Right lobe of liver (tissue), 6 donors: ENCODE results near the gene DIAPH2. TPM values are rescaled to one million over a fixed set of nuclear protein-coding genes. Genes with fewer than 3 reads are reported as not detected.

ENCODE experiments used
- ATAC-seq, 4 donors: fragments of 200-7000 bp; cut with Tn5 transposase; one replicate each; pipeline ENCODE4 v1.9.1; 2020; ENCODE audit warnings: mild to moderate bottlenecking in 4 of 4, moderate library complexity in 4 of 4
- DNase-seq, 3 donors: peaks; one replicate each; pipeline ENCODE4 v3.0.0-alpha.2; 2020
- H3K27ac ChIP-seq, 3 donors: fragments of 200-600 bp; one replicate each; pipeline ENCODE4 v1.8.0; 2022
- H3K27me3 ChIP-seq, 2 donors: fragments of 200-600 bp; one replicate each; pipeline ENCODE4 v1.8.0; 2022
- H3K36me3 ChIP-seq, 4 donors: fragments of 200-600 bp; sonication (generic) in 1 of 4; one replicate each; pipeline versions ENCODE4 v1.5.1 to v1.8.0; 2017 to 2022; ENCODE audit warnings: control low read depth in 1 of 4
- H3K4me1 ChIP-seq, 4 donors: fragments of 200-600 bp; sonication (generic) in 1 of 4; one replicate each; pipeline versions ENCODE4 v1.5.1 to v1.8.0; 2017 to 2022; ENCODE audit warnings: control low read depth in 1 of 4
- H3K4me3 ChIP-seq, 3 donors: fragments of 200-600 bp; one replicate each; pipeline ENCODE4 v1.8.0; 2022
- H3K9me3 ChIP-seq, 4 donors: fragments of 200-600 bp; sonication (generic) in 1 of 4; one replicate each; pipeline versions ENCODE4 v1.5.1 to v1.8.0; 2017 to 2022; ENCODE audit warnings: control low read depth in 1 of 4
- POLR2A ChIP-seq: fragments of 450-650 bp; IDR thresholded peaks from one replicate; pipeline ENCODE4 v1.6.1; 2017; ENCODE audit warnings: antibody characterized with exemption, mild to moderate bottlenecking
- WGBS: methylation state at CpG from one replicate; pipeline ENCODE4 v1.1.6; 2018; ENCODE audit warnings: low coverage, low lambda C conversion rate; ENCODE audit not compliant: insufficient coverage; ENCODE audit errors: missing lambda C conversion rate; 5-methylcytosine and 5-hydroxymethylcytosine counted together
- intact Hi-C, 2 donors: fragments of 100-400 bp; cut with DNase I; formaldehyde crosslinking; loops; one replicate each; pipeline versions ENCODE4 v1.11.2 to v1.14.1; 2022
- total RNA-seq, 6 experiments: library from RNA; depleted of rRNA in 2 of 6; stranded (reverse); fragments of >200 nt in 2 of 6; fragmentation: NEBNext Ultra II Directional in 3 of 6; extraction: Animal tissue kit (Norgen Biotek cat#: 25700) in 3 of 6; gene quantifications; one replicate each; pipeline versions ENCODE4 v1.1.0 to v1.2.4, GENCODE V29; 2016 to 2023
- TF ChIP-seq, protein P1 (sequence below), 4 donors: fragments of 200-600 bp in 3 of 4; fragments of 450-650 bp in 1 of 4; IDR thresholded peaks; one replicate each; pipeline versions ENCODE4 v1.5.1 to v1.8.0; 2016 to 2022; ENCODE audit warnings: antibody characterized with exemption in 4 of 4, mild to moderate bottlenecking in 2 of 4
- donor health status: DM: no; HTN: yes; CAD: no.
- donor health status: DM: no; HTN: no; CAD: no.
- donor health status: DM: no; HTN: no; CAD: no.
- donor health status: DM: no; HTN: yes; CAD: no.
- donor health status: DM: no; HTN: yes; CAD: no.

The DIAPH2 gene
- total RNA-seq, 6 experiments from 2014 or later = 10.6 to 20.0 (median 16.4) TPM

DNA sequence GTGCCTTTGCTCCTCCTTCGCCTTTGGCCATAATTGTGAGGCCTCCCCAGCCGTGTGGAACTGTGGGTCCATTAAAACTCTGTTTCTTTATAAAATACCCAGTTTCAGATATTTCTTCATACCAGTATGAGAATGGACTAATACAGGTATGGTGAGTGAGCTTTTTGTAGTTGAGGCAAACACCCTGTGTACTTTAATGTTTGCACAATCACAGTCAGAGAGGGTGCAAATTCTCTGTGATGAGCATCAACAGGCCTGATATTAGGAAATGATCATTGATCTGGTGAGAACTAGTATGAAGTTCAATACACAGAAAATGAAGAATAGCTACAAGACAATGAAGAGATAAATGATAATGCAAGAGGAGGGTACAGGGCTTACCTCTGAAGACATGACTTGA lies 943.7 kb downstream of the DIAPH2 start:
- Histone ChIP-seq H3K36me3 (no peaks in the 10 kb centered on the region), H3K27ac (peak overlapping the region in 1 of 3 donors; percentile 11), H3K4me1 (peaks cover 0 to 6% (median 0%) of the 10 kb centered on the region in 4 donors), H3K4me3 (no peak overlapping the region), H3K27me3 (peaks cover 0 to 3% of the 10 kb centered on the region in 2 donors), H3K9me3 (no peaks in the 10 kb centered on the region)
- TF ChIP-seq POLR2A = no peak
- TF ChIP-seq, protein P1, sequence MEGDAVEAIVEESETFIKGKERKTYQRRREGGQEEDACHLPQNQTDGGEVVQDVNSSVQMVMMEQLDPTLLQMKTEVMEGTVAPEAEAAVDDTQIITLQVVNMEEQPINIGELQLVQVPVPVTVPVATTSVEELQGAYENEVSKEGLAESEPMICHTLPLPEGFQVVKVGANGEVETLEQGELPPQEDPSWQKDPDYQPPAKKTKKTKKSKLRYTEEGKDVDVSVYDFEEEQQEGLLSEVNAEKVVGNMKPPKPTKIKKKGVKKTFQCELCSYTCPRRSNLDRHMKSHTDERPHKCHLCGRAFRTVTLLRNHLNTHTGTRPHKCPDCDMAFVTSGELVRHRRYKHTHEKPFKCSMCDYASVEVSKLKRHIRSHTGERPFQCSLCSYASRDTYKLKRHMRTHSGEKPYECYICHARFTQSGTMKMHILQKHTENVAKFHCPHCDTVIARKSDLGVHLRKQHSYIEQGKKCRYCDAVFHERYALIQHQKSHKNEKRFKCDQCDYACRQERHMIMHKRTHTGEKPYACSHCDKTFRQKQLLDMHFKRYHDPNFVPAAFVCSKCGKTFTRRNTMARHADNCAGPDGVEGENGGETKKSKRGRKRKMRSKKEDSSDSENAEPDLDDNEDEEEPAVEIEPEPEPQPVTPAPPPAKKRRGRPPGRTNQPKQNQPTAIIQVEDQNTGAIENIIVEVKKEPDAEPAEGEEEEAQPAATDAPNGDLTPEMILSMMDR (IDR thresholded peaks at IDR 0.05) = no peak
- WGBS = 35% methylated on average over 2 of the region's 2 CpGs
- DNase-seq = no peak
- intact Hi-C loops = no loop called here
- ATAC-seq = peak; percentile 21 to 87 (median 71)

DNA sequence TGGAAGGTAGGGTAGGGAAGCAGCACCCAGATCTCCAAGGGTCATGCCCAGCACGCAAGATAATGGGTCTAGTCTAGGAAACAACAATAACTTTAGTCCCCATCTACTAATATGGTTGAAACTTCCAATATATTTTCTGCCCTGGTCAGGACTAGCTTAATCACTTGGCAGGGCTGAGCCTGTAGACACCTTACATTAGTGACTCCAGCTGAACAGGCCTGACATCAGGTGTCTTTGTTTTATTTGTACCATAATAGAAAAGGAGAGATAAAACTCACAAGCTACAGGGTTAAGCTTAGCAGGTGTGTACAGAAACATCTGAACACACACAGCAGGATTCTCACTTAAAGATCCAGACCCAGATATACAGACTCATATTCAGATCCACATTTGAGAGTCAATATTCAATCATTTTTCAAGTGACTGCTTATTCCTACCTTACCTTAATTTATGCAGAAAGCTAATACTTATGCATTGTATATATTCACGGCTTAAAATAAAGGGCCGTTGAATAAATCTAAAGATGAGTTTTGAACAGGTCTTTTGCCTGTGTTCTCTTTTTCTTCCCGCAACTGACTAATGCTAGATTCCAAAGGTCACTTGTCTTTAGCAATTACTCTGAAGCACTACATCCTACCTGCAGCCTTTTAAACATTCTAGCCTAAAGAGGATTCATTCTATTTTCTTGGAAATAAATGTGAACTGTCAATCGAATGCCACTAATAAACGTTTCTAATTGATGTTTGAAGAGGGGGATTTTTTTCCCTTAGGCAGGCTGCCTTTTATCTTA lies 944.4 kb downstream of the DIAPH2 start:
- Histone ChIP-seq H3K27me3 (peaks cover 0 to 3% of the 10 kb centered on the region in 2 donors), H3K36me3 (no peaks in the 10 kb centered on the region), H3K4me1 (peaks cover 0 to 6% (median 0%) of the 10 kb centered on the region in 4 donors), H3K27ac (peak overlapping the region; percentile 11 to 28 (median 14)), H3K4me3 (no peak overlapping the region), H3K9me3 (no peaks in the 10 kb centered on the region)
- WGBS = 30% methylated on average over 6 of the region's 6 CpGs
- intact Hi-C loops = no loop called here
- no peak for TF ChIP-seq POLR2A
- TF ChIP-seq, protein P1 (IDR thresholded peaks at IDR 0.05) = no peak
- ATAC-seq (peak; percentile 75 to 83 (median 79)), DNase-seq (no peak)

- H3K4me1 ChIP-seq = peaks cover 0 to 6% (median 0%) of the 10 kb centered on the region in 4 donors
- DNase-seq = no peak
- H3K27ac ChIP-seq = peak overlapping the region in 2 of 3 donors; percentile 11 to 14
- peak; percentile 46 to 66 (median 54) for ATAC-seq
- peaks cover 0 to 3% of the 10 kb centered on the region in 2 donors for H3K27me3 ChIP-seq
- H3K36me3 ChIP-seq = no peaks in the 10 kb centered on the region
- no peak overlapping the region for H3K4me3 ChIP-seq
- intact Hi-C loops = no loop called here
- H3K9me3 ChIP-seq = no peaks in the 10 kb centered on the region
- TF ChIP-seq, protein P1 (IDR thresholded peaks at IDR 0.05) = no peak
- no peak for TF ChIP-seq POLR2A
Measured at GRCh38 chrX:97629597-97629985, 944.9 kb downstream of the DIAPH2 start.

GRCh38 chrX:97633798-97634197 lies 949.2 kb downstream of the DIAPH2 start:
- intact Hi-C loops = no loop called here
- no peak overlapping the region for H3K27ac ChIP-seq
- H3K4me3 ChIP-seq = no peak overlapping the region
- H3K9me3 ChIP-seq = no peaks in the 10 kb centered on the region
- H3K36me3 ChIP-seq = no peaks in the 10 kb centered on the region
- ATAC-seq (peak in 3 of 4 donors; percentile 41 to 46 (median 46)), DNase-seq (no peak)
- no peaks in the 10 kb centered on the region for H3K4me1 ChIP-seq
- 21% methylated on average over 4 of the region's 4 CpGs for WGBS
- TF ChIP-seq, protein P1 (IDR thresholded peaks at IDR 0.05) = no peak
- no peak for TF ChIP-seq POLR2A
- H3K27me3 ChIP-seq = peaks cover 0 to 3% of the 10 kb centered on the region in 2 donors
